HepG2 (cell line): ENCODE measurements around the gene SPRY1. TPM values are rescaled to one million over a fixed set of nuclear protein-coding genes. Genes with fewer than 3 reads are reported as not detected.

ENCODE experiments used
- DZIP1 ChIP-seq: sonication (generic); formaldehyde crosslinking; IDR thresholded peaks from 2 replicates; pipeline ENCODE4 v1.5.0; 2020; ENCODE audit warnings: mild to moderate bottlenecking, missing genetic modification reagents
- ELF4 ChIP-seq: sonication (generic); formaldehyde crosslinking; IDR thresholded peaks from 2 replicates; pipeline ENCODE4 v1.5.0; 2020; ENCODE audit warnings: missing genetic modification reagents, mild to moderate bottlenecking, moderate library complexity, borderline replicate concordance
- HNF4A ChIP-seq: sonication (generic); formaldehyde crosslinking; IDR thresholded peaks from 2 replicates; pipeline ENCODE4 v1.4.0; 2020; ENCODE audit warnings: missing genetic modification reagents
- JUN ChIP-seq: sonication (generic); formaldehyde crosslinking; IDR thresholded peaks from 2 replicates; pipeline ENCODE4 v1.4.0; 2020; ENCODE audit warnings: mild to moderate bottlenecking, missing genetic modification reagents
- KDM2A ChIP-seq: sonication (generic); formaldehyde crosslinking; IDR thresholded peaks from 2 replicates; pipeline ENCODE4 v1.4.0; 2020; ENCODE audit warnings: low read depth, missing genetic modification reagents, borderline replicate concordance
- KDM3A ChIP-seq: IDR thresholded peaks from 2 replicates; pipeline ENCODE4 v1.6.1; 2018; ENCODE audit warnings: low read depth, missing compliant biosample characterization
- KDM5A ChIP-seq: fragments of 200-600 bp; sonication (generic); IDR thresholded peaks from 2 replicates; pipeline ENCODE4 v1.7.0; 2018; ENCODE audit warnings: antibody characterized with exemption, mild to moderate bottlenecking, low read length, borderline replicate concordance
- NFIB ChIP-seq: sonication (generic); formaldehyde crosslinking; IDR thresholded peaks from 2 replicates; pipeline ENCODE4 v1.9.0; 2021; ENCODE audit warnings: missing genetic modification reagents, mild to moderate bottlenecking, borderline replicate concordance
- PBX2 ChIP-seq: IDR thresholded peaks from 2 replicates; pipeline ENCODE4 v1.6.1; 2016; ENCODE audit warnings: control low read depth
- RFXAP ChIP-seq: sonication (generic); formaldehyde crosslinking; IDR thresholded peaks from 2 replicates; pipeline ENCODE4 v1.4.0; 2020; ENCODE audit warnings: missing genetic modification reagents, borderline replicate concordance
- SPEN ChIP-seq: sonication (generic); formaldehyde crosslinking; IDR thresholded peaks from 2 replicates; pipeline ENCODE4 v1.5.1; 2020; ENCODE audit warnings: low read depth, mild to moderate bottlenecking, missing genetic modification reagents
- TAF1 ChIP-seq: sonication (generic); formaldehyde crosslinking; IDR thresholded peaks from 2 replicates; pipeline ENCODE4 v1.4.0; 2020; ENCODE audit warnings: missing genetic modification reagents
- ZKSCAN8 ChIP-seq: IDR thresholded peaks from 2 replicates; pipeline ENCODE4 v1.6.1; 2016; ENCODE audit warnings: borderline replicate concordance, missing genetic modification reagents, missing compliant biosample characterization
- ZNF234 ChIP-seq: sonication (generic); formaldehyde crosslinking; conservative IDR thresholded peaks from 2 replicates; pipeline ENCODE4 v1.5.1; 2020; ENCODE audit warnings: mild to moderate bottlenecking, missing genetic modification reagents
- ZNF275 ChIP-seq: sonication (generic); formaldehyde crosslinking; IDR thresholded peaks from 2 replicates; pipeline ENCODE4 v1.8.0; 2022; ENCODE audit warnings: missing genetic modification reagents, mild to moderate bottlenecking, inconsistent platforms, borderline replicate concordance
- ZNF276 ChIP-seq: sonication (generic); formaldehyde crosslinking; IDR thresholded peaks from 2 replicates; pipeline ENCODE4 v1.4.0; 2020; ENCODE audit warnings: mild to moderate bottlenecking, low read depth, missing genetic modification reagents
- ZNF496 ChIP-seq: sonication (generic); formaldehyde crosslinking; IDR thresholded peaks from 2 replicates; pipeline ENCODE4 v1.8.1; 2023; ENCODE audit warnings: mild to moderate bottlenecking, moderate library complexity, missing genetic modification reagents; ENCODE audit not compliant: insufficient replicate concordance
- ZNF788 ChIP-seq: sonication (generic); formaldehyde crosslinking; IDR thresholded peaks from 2 replicates; pipeline ENCODE4 v1.5.0; 2020; ENCODE audit warnings: mild to moderate bottlenecking, missing genetic modification reagents, borderline replicate concordance
- polyA plus RNA-seq, 8 experiments: library from polyadenylated mRNA; depleted of rRNA in 3 of 8; stranded (reverse) in 7 of 8; unstranded in 1 of 8; fragments of >200 nt; fragmentation: Illumina TruSeq in 4 of 8; extraction: Trizol in 4 of 8; gene quantifications; 2 replicates each; pipeline versions ENCODE4 v1.2.1 to v1.2.3, GENCODE V29; 2011 to 2016; ENCODE audit warnings: low read depth in 4 of 8, missing spikeins in 1 of 8, mixed read lengths in 1 of 8; ENCODE audit not compliant: insufficient read depth in 1 of 8
- total RNA-seq, 5 experiments: library from RNA; depleted of rRNA; stranded (reverse); fragments of >200 nt; fragmentation: Illumina TruSeq; extraction: Trizol; gene quantifications; 2 replicates each; pipeline ENCODE4 v1.2.3, GENCODE V29; 2016; ENCODE audit warnings: low read depth in 1 of 5
- TF ChIP-seq, protein P1 (sequence below): IDR thresholded peaks from 2 replicates; pipeline ENCODE4 v1.6.1; 2016; ENCODE audit warnings: low read depth

SPRY1 gene
- total and polyA plus RNA-seq, 2 of the 13 experiments (the other 11 are each of a cell fraction or from before 2014, with no cell fraction given): 24.7 to 33.4 TPM

DNA sequence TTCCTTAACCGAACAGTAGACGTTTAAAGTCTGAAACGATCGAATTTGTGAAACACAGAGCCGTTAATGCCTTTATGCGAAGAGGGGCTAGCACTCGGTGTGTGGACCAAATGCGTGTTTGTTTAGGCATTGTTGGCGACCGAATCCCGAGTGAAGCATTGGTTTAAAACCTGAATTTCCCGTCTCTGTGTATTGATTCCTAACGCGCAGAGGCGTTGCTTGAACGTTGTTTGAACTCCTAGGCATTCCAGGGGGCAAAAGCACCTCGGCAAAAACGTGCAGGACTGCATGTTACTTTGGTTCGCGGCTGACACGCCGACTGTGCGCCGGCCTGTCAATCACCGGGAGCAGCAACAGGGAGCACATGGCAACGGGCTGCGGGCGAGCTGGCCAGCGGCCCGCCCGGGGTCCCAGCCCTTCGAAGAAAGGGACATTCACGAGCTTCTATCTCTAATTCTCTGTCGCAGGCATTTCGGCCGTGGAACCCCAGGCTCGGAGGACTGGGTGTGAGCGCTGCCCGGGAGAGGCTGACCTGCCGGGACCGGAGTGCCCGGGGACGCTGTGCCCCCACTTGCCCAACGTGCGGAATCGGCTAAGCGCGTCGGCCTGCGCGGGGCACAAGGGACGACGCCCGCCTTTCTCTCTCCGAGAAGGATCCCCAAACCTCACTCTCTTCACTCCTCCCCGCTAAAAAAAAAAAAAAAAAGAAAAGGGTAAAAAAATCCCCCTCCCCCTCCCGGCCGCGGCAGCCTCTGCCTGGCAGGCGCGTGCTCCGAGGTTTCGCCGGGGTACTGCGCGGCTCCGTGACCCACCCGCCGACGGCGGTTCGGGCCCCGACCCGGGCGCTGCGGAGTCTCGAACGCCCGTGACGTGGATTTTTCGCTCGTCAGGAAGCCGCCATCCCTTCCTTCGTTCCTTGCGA, 810 bp downstream of the SPRY1 start (continued):
- TF ChIP-seq NFIB (CRISPR knock-in tag): no peak
- TF ChIP-seq HNF4A (CRISPR knock-in tag): 0 out of 2 replicates have a peak, but pooled peaks have one; percentile 24
- peak; percentile 77; the same call in 1 of the 2 replicates for TF ChIP-seq ZNF276 (CRISPR knock-in tag)
- TF ChIP-seq JUN: no peak
- 0 out of 2 replicates have a peak, but pooled peaks have one; percentile 37 for TF ChIP-seq DZIP1 (CRISPR knock-in tag)
- no peak for TF ChIP-seq ZNF496 (CRISPR knock-in tag)
- TF ChIP-seq ELF4 (CRISPR knock-in tag): 0 out of 2 replicates have a peak, but pooled peaks have one; percentile 78
- TF ChIP-seq ZNF788 (CRISPR knock-in tag): peak; percentile 47; the same call in 1 of the 2 replicates
- peak; percentile 91 for TF ChIP-seq PBX2 (CRISPR knock-in tag)
- TF ChIP-seq KDM2A (CRISPR knock-in tag): peak; percentile 60
- peak; percentile 39; the same call in 1 of the 2 replicates for TF ChIP-seq TAF1
- no peak; the same call in 1 of the 2 replicates for TF ChIP-seq ZNF275 (CRISPR knock-in tag)
- 0 out of 2 replicates have a peak, but pooled peaks have one; percentile 6 for TF ChIP-seq RFXAP (CRISPR knock-in tag)
- peak; percentile 16; the same call in 1 of the 2 replicates for TF ChIP-seq KDM3A (CRISPR knock-in tag)
- TF ChIP-seq SPEN (CRISPR knock-in tag): peak; percentile 61; the same call in 1 of the 2 replicates
- TF ChIP-seq KDM5A: peak; percentile 27; the same call in 1 of the 2 replicates
- no peak for TF ChIP-seq ZKSCAN8 (CRISPR knock-in tag)
- TF ChIP-seq, protein P1, sequence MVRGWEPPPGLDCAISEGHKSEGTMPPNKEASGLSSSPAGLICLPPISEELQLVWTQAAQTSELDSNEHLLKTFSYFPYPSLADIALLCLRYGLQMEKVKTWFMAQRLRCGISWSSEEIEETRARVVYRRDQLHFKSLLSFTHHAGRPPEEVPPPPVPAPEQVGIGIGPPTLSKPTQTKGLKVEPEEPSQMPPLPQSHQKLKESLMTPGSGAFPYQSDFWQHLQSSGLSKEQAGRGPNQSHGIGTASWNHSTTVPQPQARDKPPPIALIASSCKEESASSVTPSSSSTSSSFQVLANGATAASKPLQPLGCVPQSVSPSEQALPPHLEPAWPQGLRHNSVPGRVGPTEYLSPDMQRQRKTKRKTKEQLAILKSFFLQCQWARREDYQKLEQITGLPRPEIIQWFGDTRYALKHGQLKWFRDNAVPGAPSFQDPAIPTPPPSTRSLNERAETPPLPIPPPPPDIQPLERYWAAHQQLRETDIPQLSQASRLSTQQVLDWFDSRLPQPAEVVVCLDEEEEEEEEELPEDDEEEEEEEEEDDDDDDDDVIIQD (CRISPR knock-in tag): no peak
- TF ChIP-seq ZNF234: no peak
